ENCODE data around the gene DHRS13. TPM values are rescaled to one million over a fixed set of nuclear protein-coding genes. Genes with fewer than 3 reads are reported as not detected.

Gene DHRS13
- total RNA-seq, 1 donor from 2014 or later, result 8.2 TPM

DNA sequence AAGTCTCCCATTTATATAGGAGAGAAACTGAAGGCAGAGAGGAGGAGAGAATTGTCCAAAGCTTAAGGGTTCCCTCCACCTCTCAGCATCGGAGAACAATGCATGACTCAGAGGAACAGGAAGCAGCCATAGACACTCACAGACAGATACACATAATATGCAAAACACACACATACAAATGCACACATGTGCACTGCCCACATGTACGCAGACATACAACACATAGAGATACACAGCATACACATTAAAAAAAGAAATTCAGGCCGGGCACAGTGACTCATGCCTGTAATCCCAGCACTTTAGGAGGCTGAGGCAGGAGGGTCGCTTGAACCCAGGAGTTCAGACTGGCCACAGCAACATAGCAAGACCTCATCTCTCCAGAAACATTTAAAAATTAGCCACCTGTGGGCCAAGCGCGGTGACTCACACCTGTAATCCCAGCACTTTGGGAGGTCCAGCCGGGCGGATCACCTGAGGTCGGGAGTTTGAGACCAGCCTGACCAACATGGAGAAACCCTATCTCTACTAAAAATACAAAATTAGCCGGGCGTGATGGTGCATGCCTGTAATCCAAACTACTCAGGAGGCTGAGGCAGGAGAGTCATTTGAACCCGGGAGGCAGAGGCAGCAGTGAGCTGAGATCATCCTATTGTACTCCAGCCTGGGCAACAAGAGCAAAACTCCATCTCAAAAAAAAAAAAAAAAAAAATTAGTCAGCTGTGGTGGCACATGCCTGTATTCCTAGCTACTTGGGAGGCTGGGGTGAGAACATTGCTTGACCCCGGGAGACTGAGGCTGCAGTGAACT lies 36.7 kb downstream of the DHRS13 start:
- H3K4me3 Mint-ChIP-seq (ENCODE audit: unreplicated experiment), result no peak overlapping the region
- H3K27ac Mint-ChIP-seq (ENCODE audit: unreplicated experiment), result peak overlapping the region; percentile 93
- DNase-seq (ENCODE audit: low spot score), result no peak
- H3K27me3 Mint-ChIP-seq (ENCODE audit: unreplicated experiment), result no peaks in the 10 kb centered on the region
- peaks cover 22% of the 10 kb centered on the region for H3K4me1 Mint-ChIP-seq (ENCODE audit: unreplicated experiment)
- H3K36me3 Mint-ChIP-seq (ENCODE audit: low read depth, unreplicated experiment), result peaks cover 11% of the 10 kb centered on the region
- no peaks in the 10 kb centered on the region for H3K9me3 Mint-ChIP-seq (ENCODE audit: unreplicated experiment)
- TF ChIP-seq, protein P1, sequence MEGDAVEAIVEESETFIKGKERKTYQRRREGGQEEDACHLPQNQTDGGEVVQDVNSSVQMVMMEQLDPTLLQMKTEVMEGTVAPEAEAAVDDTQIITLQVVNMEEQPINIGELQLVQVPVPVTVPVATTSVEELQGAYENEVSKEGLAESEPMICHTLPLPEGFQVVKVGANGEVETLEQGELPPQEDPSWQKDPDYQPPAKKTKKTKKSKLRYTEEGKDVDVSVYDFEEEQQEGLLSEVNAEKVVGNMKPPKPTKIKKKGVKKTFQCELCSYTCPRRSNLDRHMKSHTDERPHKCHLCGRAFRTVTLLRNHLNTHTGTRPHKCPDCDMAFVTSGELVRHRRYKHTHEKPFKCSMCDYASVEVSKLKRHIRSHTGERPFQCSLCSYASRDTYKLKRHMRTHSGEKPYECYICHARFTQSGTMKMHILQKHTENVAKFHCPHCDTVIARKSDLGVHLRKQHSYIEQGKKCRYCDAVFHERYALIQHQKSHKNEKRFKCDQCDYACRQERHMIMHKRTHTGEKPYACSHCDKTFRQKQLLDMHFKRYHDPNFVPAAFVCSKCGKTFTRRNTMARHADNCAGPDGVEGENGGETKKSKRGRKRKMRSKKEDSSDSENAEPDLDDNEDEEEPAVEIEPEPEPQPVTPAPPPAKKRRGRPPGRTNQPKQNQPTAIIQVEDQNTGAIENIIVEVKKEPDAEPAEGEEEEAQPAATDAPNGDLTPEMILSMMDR (IDR thresholded peaks at IDR 0.05; ENCODE audit: unreplicated experiment), result no peak

DNA sequence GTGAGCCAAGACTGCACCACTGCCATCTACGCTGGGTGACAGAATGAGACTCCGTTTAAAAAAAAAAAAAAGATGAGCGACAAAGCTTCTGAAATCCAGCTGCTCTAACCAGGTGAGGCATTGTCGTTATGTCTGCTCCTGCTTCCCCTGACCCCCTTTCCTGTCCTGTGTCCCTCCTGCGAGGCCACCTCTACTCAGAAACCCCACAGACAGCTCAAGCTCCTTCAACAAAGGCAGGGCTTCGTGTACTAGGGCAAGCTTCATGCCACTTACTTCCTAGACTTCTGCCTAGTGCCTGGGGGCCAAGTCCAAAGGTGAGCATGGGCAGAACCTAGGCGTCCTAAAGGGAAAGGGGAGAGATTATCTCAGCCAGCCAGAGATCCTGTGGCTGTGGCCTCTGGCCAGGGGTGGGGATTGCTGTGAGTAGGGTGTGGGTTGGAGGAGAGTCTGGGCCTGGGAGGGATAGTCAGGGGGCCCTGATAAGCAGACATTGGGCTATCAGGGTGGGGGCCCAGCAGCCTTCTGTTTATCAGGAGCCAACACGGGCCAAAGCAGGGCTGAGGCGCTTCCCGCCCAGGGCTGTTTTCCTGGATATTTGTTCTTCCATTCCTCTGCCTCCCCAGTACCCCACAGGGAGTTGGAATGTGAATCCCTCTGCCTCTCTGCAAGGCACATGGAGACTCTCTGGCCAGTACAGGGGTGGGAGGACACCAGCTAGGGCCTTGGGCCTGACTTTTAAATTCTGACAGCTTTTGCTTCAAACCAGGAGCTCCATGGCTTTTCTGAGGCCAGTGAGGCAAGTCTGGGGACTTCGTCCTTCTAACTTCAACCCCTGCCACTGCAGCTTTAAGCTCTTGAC lies 37.7 kb downstream of the DHRS13 start:
- Mint-ChIP-seq H3K9me3 (ENCODE audit: unreplicated experiment) (no peaks in the 10 kb centered on the region), H3K4me3 (ENCODE audit: unreplicated experiment) (no peak overlapping the region), H3K27me3 (ENCODE audit: unreplicated experiment) (no peaks in the 10 kb centered on the region), H3K36me3 (ENCODE audit: low read depth, unreplicated experiment) (peaks cover 11% of the 10 kb centered on the region), H3K4me1 (ENCODE audit: unreplicated experiment) (peaks cover 20% of the 10 kb centered on the region), H3K27ac (ENCODE audit: unreplicated experiment) (peak overlapping the region; percentile 93)
- peak; percentile 18 for DNase-seq (ENCODE audit: low spot score)
- TF ChIP-seq, protein P1 (IDR thresholded peaks at IDR 0.05; ENCODE audit: unreplicated experiment), result no peak

GRCh38 chr17:28863953-28864352 lies 38.9 kb downstream of the DHRS13 start:
- Mint-ChIP-seq H3K27ac (ENCODE audit: unreplicated experiment) (no peak overlapping the region), H3K4me3 (ENCODE audit: unreplicated experiment) (peak overlapping the region; percentile 44), H3K4me1 (ENCODE audit: unreplicated experiment) (peaks cover 20% of the 10 kb centered on the region), H3K9me3 (ENCODE audit: unreplicated experiment) (no peaks in the 10 kb centered on the region), H3K27me3 (ENCODE audit: unreplicated experiment) (no peaks in the 10 kb centered on the region), H3K36me3 (ENCODE audit: low read depth, unreplicated experiment) (peaks cover 13% of the 10 kb centered on the region)
- DNase-seq (ENCODE audit: low spot score), result no peak
- TF ChIP-seq, protein P1 (IDR thresholded peaks at IDR 0.05; ENCODE audit: unreplicated experiment), result no peak

DNA sequence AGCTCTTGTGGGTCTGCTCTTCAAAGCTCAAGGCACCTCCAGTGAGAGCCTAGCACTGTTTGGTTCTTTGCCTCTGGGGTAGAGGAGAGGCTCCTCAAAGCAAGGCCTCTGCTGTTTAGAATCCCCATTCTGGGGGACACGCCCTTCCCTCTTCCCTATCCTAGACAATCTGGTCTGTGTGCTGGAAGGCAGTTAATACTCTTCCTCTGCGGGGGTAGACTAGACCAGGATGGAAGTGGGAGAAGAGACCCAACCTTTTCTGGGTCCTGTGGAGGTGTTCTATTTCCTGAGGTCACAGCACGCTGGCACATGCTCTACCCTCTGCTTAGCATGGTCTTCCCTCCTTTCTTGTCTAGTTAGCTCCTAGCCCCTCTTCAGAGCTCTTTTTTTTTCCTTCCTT lies 40.3 kb downstream of the DHRS13 start:
- TF ChIP-seq, protein P1 (IDR thresholded peaks at IDR 0.05; ENCODE audit: unreplicated experiment), result no peak
- H3K4me3 Mint-ChIP-seq (ENCODE audit: unreplicated experiment), result peak overlapping the region; percentile 44
- H3K36me3 Mint-ChIP-seq (ENCODE audit: low read depth, unreplicated experiment), result peaks cover 27% of the 10 kb centered on the region
- peaks cover 29% of the 10 kb centered on the region for H3K4me1 Mint-ChIP-seq (ENCODE audit: unreplicated experiment)
- no peaks in the 10 kb centered on the region for H3K27me3 Mint-ChIP-seq (ENCODE audit: unreplicated experiment)
- no peak overlapping the region for H3K27ac Mint-ChIP-seq (ENCODE audit: unreplicated experiment)
- no peaks in the 10 kb centered on the region for H3K9me3 Mint-ChIP-seq (ENCODE audit: unreplicated experiment)
- DNase-seq (ENCODE audit: low spot score), result no peak
